HG02870 (cell line): ENCODE measurements around the gene ZNF773.
"Not testable (repeated sequence)": the region's sequence is repeated elsewhere in the genome, so short reads cannot be mapped to it uniquely, and the experiment has no call there.

Experiments used
- ATAC-seq: cut with Tn5 transposase; IDR thresholded peaks from one replicate; pipeline ENCODE4 v1.9.1; 2021; ENCODE audit warnings: mild to moderate bottlenecking, moderate library complexity; ENCODE audit not compliant: unreplicated experiment

ZNF773 gene

GRCh38 chr19:57499680-57500395, at the start of gene ZNF773:
TSS of gene ZNF773 (plus strand) at chr19:57499938. CDS start at chr19:57500081, 143 bp downstream.
- peak; percentile 98 for ATAC-seq

- no peak for ATAC-seq
These were observed 47.4 kb upstream of the ZNF773 start for GRCh38 chr19:57452307-57452706.

GRCh38 chr19:57465680-57466381, 33.9 kb upstream of the ZNF773 start:
- ATAC-seq, result no peak

- ATAC-seq, result no peak
These were observed 33.2 kb upstream of the ZNF773 start for GRCh38 chr19:57466489-57466888.

GRCh38 chr19:57473646-57474045, 26.1 kb upstream of the ZNF773 start:
- no peak for ATAC-seq

- peak; percentile 72 for ATAC-seq
These were observed 22.3 kb upstream of the ZNF773 start, which contains the start of gene ZNF772 for GRCh38 chr19:57477191-57478008. TSS of gene ZNF772 (minus strand) at chr19:57477566. CDS start at chr19:57477309, 257 bp downstream.

GRCh38 chr19:57487477-57488298, 12.1 kb upstream of the ZNF773 start, which contains the start of gene ZNF419:
TSS of gene ZNF419 (plus strand) at chr19:57487750. CDS start at chr19:57487951, 201 bp downstream.
- ATAC-seq, result peak; percentile 95

GRCh38 chr19:57488299-57488644, 11.5 kb upstream of the ZNF773 start:
- not testable (repeated sequence) for ATAC-seq

- ATAC-seq, result not testable (repeated sequence)
These were observed 432 bp upstream of the ZNF773 start for GRCh38 chr19:57499332-57499679.

- not testable (repeated sequence) for ATAC-seq
These were observed 662 bp downstream of the ZNF773 start for GRCh38 chr19:57500400-57500799.

GRCh38 chr19:57506163-57506562, 6.4 kb downstream of the ZNF773 start:
- ATAC-seq, result no peak

GRCh38 chr19:57511484-57511883, 11.7 kb downstream of the ZNF773 start:
- ATAC-seq, result no peak

GRCh38 chr19:57512845-57513244, 13.1 kb downstream of the ZNF773 start:
- ATAC-seq, result no peak

- ATAC-seq, result no peak
These were observed 15.5 kb downstream of the ZNF773 start for GRCh38 chr19:57515255-57515654.

GRCh38 chr19:57518021-57518420, 18.3 kb downstream of the ZNF773 start:
- not testable (repeated sequence) for ATAC-seq

GRCh38 chr19:57527136-57527881, 27.6 kb downstream of the ZNF773 start, which contains the start of gene ZNF549:
TSS of gene ZNF549 (plus strand) at chr19:57527356. CDS start at chr19:57527574, 218 bp downstream.
- ATAC-seq, result peak; percentile 97

- ATAC-seq, result no peak
These were observed 38.3 kb downstream of the ZNF773 start for GRCh38 chr19:57537953-57538547.

- ATAC-seq, result no peak
These were observed 46.8 kb downstream of the ZNF773 start for GRCh38 chr19:57546513-57546912.

- ATAC-seq, result no peak
These were observed 52.7 kb downstream of the ZNF773 start for GRCh38 chr19:57552432-57552831.
